ENCODE measurements around the gene CALN1.

- TF ChIP-seq CTCF (IDR thresholded peaks at IDR 0.05) (no peak), POLR2AphosphoS5 (IDR thresholded peaks at IDR 0.05; ENCODE audit: low read depth, low read length) (no peak), TCF7L2 (IDR thresholded peaks at IDR 0.05; ENCODE audit: low read depth, low read length) (no peak)
These were observed 34.7 kb upstream of the CALN1 start for GRCh38 chr7:72446591-72447462.

Data from Panc1 (cell line).